ENCODE measurements around the gene SP140L. TPM values are rescaled to one million over a fixed set of nuclear protein-coding genes. Genes with fewer than 3 reads are reported as not detected.

The SP140L gene
- total and polyA plus RNA-seq, 2 of the 8 experiments (the other 6 are each of a cell fraction or from before 2014, with no cell fraction given), result 0.36 to 1.5 TPM

- Histone ChIP-seq H3K14ac (ENCODE audit: insufficient read length) (no peak overlapping the region), H2AFZ (ENCODE audit: low read length) (no peak overlapping the region), H3K18ac (ENCODE audit: extremely low read depth, low read length) (no peak overlapping the region), H4K20me1 (replicated peaks in 1 of 2; ENCODE audit: control insufficient read depth in 1 of 2, insufficient read depth in 2 of 2, low read length in 2 of 2) (no peaks in the 10 kb centered on the region), H3K23ac (ENCODE audit: insufficient read length) (no peak overlapping the region), H3K9ac (replicated peaks in 1 of 4; ENCODE audit: extremely low read depth in 1 of 4, low read depth in 3 of 4, low read length in 3 of 4) (no peak overlapping the region), H2BK20ac (ENCODE audit: low read length) (no peak overlapping the region), H4K91ac (replicated peaks; ENCODE audit: insufficient read length, low read length) (no peak overlapping the region), H3K79me1 (ENCODE audit: low read depth, low read length) (no peaks in the 10 kb centered on the region), H2AK5ac (ENCODE audit: low read depth, low read length) (no peak overlapping the region), H2BK12ac (ENCODE audit: low read depth, low read length) (no peak overlapping the region), H3K4ac (replicated peaks; ENCODE audit: insufficient read length, low read depth, low read length) (no peak overlapping the region), H3K23me2 (ENCODE audit: low read depth, low read length) (no peaks in the 10 kb centered on the region), H3K9me3 (ENCODE audit: insufficient read depth in 2 of 2, low read depth in 1 of 2, low read length in 1 of 2) (no peaks in the 10 kb centered on the region), H2BK5ac (ENCODE audit: low read depth, low read length) (no peak overlapping the region), H3K4me1 (replicated peaks in 1 of 4; ENCODE audit: control insufficient read depth in 3 of 4, insufficient read depth in 4 of 4, low read length in 3 of 4) (no peaks in the 10 kb centered on the region), H3K27ac (ENCODE audit: low read depth, low read length) (no peak overlapping the region), H3K56ac (replicated peaks; ENCODE audit: insufficient read length, low read depth, low read length) (no peak overlapping the region), H4K5ac (ENCODE audit: insufficient read length, low read depth, low read length) (no peak overlapping the region), H2BK120ac (replicated peaks; ENCODE audit: low read depth, low read length) (no peak overlapping the region), H3K4me2 (ENCODE audit: insufficient read depth in 1 of 2, low read depth in 2 of 2, low read length in 2 of 2) (no peak overlapping the region), H3K79me2 (ENCODE audit: control insufficient read depth in 1 of 2, insufficient read depth in 2 of 2, low read length in 2 of 2) (no peaks in the 10 kb centered on the region), H4K8ac (ENCODE audit: extremely low read depth, insufficient read depth, low read length) (no peak overlapping the region), H3K36me3 (ENCODE audit: control insufficient read depth in 2 of 4, insufficient read depth in 4 of 4, low read length in 3 of 4) (no peaks in the 10 kb centered on the region), H3K27me3 (replicated peaks in 1 of 4; ENCODE audit: control insufficient read depth in 3 of 4, extremely low read depth in 1 of 4, insufficient read depth in 3 of 4, low read length in 3 of 4) (no peaks in the 10 kb centered on the region), H3K4me3 (ENCODE audit: extremely low read depth in 1 of 4, insufficient read depth in 2 of 4, low read depth in 3 of 4, low read length in 4 of 4) (no peak overlapping the region), H2BK15ac (ENCODE audit: low read length) (no peak overlapping the region)
- FAIRE-seq (no peak), DNase-seq (ENCODE audit: low read depth in 1 of 2, low spot score in 2 of 2) (no peak)
- ChIA-PET CTCF (ENCODE audit: partially characterized antibody) (no interaction called here), POLR2A (ENCODE audit: partially characterized antibody) (no interaction called here)
- WGBS, 2 experiments (ENCODE audit: extremely low coverage in 1 of 2, insufficient coverage in 1 of 2, insufficient read length in 1 of 2, insufficient replicate concordance in 2 of 2, low coverage in 1 of 2, low lambda C conversion rate in 2 of 2, missing lambda C conversion rate in 1 of 2), result 97% methylated on average over 2 of the region's 2 CpGs; no CpG with 5 or more reads in 1 of the 2 experiments
- no peak for TF ChIP-seq SP4 (IDR thresholded peaks at IDR 0.05; ENCODE audit: low read length)
- no peak for TF ChIP-seq SRF (IDR thresholded peaks at IDR 0.05; ENCODE audit: low read depth, low read length)
- no peak for TF ChIP-seq BRCA1 (IDR thresholded peaks at IDR 0.05; ENCODE audit: low read depth, low read length)
- TF ChIP-seq CBX8 (IDR thresholded peaks at IDR 0.05; ENCODE audit: borderline replicate concordance, low read depth, low read length), result no peak
- no peak for TF ChIP-seq KDM4A (IDR thresholded peaks at IDR 0.05; ENCODE audit: low read depth, low read length, severe bottlenecking)
Observed at GRCh38 chr2:230312638-230313037, 14.4 kb upstream of the SP140L start.

Data from H1 (cell line).